GM12801 (cell line): Measurements from ENCODE around the gene MEN1.

Experiments used
- CTCF ChIP-seq: IDR thresholded peaks from one replicate; pipeline ENCODE4 v1.5.1; 2011; ENCODE audit warnings: control low read depth; ENCODE audit not compliant: insufficient read length; ENCODE audit errors: extremely low read depth

The MEN1 gene

GRCh38 chr11:64842851-64843685 is 32.7 kb upstream of the MEN1 start:
- no peak for TF ChIP-seq CTCF

- TF ChIP-seq CTCF = no peak
These were observed 32.0 kb upstream of the MEN1 start for GRCh38 chr11:64842366-64842759.

- no peak for TF ChIP-seq CTCF
These were observed 31.4 kb upstream of the MEN1 start for GRCh38 chr11:64841592-64842365.

GRCh38 chr11:64839887-64840782 is 29.8 kb upstream of the MEN1 start:
- TF ChIP-seq CTCF = no peak

GRCh38 chr11:64839335-64839734 is 29.0 kb upstream of the MEN1 start:
- TF ChIP-seq CTCF = no peak

- TF ChIP-seq CTCF = no peak
These were observed 28.4 kb upstream of the MEN1 start for GRCh38 chr11:64838600-64839334.
